ENCODE measurements around the gene SERPINA6.
"Not testable (repeated sequence)": the region's sequence is repeated elsewhere in the genome, so short reads cannot be mapped to it uniquely, and the experiment has no call there.

Gene SERPINA6, protein sequence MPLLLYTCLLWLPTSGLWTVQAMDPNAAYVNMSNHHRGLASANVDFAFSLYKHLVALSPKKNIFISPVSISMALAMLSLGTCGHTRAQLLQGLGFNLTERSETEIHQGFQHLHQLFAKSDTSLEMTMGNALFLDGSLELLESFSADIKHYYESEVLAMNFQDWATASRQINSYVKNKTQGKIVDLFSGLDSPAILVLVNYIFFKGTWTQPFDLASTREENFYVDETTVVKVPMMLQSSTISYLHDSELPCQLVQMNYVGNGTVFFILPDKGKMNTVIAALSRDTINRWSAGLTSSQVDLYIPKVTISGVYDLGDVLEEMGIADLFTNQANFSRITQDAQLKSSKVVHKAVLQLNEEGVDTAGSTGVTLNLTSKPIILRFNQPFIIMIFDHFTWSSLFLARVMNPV

GRCh38 chr14:94322648-94323570 lies at the start of gene SERPINA6:
TSS of gene SERPINA6 (minus strand) at chr14:94323336. CDS start at chr14:94314648, 8,688 bp downstream.
- H3K4me3 ChIP-seq (ENCODE audit: low read length): no peak within 1 kb of the TSS
- TF ChIP-seq CTCF (conservative IDR thresholded peaks at IDR 0.05; ENCODE audit: low read length): no peak
- DNase-seq (ENCODE audit: low read depth): no peak

DNA sequence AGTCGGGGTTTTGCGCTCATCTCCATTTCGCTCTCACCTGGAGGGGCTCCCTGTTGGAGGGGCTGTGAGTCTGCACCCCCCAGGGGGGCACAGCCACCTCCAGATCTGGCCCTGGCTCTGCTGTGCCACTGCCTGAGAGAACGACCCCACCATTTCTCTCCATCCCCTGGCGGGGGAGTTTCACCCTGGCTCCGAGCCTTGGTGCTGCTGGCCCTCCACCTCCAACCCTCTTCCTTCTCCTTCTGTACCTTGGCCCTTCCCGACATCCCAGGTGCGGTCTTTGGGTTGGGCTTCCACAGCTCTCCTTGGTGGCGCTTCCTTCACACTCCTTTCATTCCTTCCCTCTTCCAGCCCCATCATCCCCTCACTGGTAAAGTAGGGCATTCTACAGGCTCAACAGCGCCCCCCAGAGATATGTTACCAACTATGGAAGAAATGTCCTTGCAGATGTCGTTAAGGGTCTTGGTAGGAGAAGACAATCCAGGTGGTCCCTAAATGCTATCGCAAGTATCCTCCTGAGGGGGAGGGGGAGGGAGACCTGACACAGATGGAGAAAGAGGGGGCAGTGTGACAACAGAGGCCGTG lies 49.0 kb upstream of the SERPINA6 start:
- no peak for DNase-seq (ENCODE audit: low read depth)
- peak; percentile 5; the same call in 1 of the 2 replicates for TF ChIP-seq CTCF (conservative IDR thresholded peaks at IDR 0.05; ENCODE audit: low read length)
- no peak overlapping the region for H3K4me3 ChIP-seq (ENCODE audit: low read length)

DNA sequence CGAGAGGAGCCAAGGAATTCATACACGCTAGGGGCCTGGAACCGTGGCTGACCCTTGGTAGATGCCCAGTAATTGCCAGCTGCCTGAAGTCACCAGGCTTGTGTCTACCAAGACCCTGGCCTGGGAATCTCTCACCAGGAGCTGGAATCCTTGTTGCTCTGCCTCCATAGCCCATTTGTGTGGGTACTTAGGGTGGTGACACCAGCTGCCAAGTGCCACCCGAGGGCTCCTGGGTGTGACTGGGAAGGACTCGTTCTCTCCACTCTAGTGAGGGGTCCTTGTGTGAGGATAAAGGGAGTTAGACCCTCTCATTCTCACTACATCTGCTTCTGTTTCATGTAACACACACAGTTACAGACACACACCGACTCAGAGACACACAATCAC lies 47.4 kb upstream of the SERPINA6 start:
- TF ChIP-seq CTCF (conservative IDR thresholded peaks at IDR 0.05; ENCODE audit: low read length): no peak
- H3K4me3 ChIP-seq (ENCODE audit: low read length): no peak overlapping the region
- no peak for DNase-seq (ENCODE audit: low read depth)

GRCh38 chr14:94369766-94370523 lies 46.8 kb upstream of the SERPINA6 start:
- not testable (repeated sequence) for DNase-seq (ENCODE audit: low read depth); H3K4me3 ChIP-seq (ENCODE audit: low read length)

GRCh38 chr14:94368956-94369355 lies 45.8 kb upstream of the SERPINA6 start:
- no peak overlapping the region for H3K4me3 ChIP-seq (ENCODE audit: low read length)
- no peak for TF ChIP-seq CTCF (conservative IDR thresholded peaks at IDR 0.05; ENCODE audit: low read length)
- no peak for DNase-seq (ENCODE audit: low read depth)

- no peak for DNase-seq (ENCODE audit: low read depth)
- no peak overlapping the region for H3K4me3 ChIP-seq (ENCODE audit: low read length)
- no peak for TF ChIP-seq CTCF (conservative IDR thresholded peaks at IDR 0.05; ENCODE audit: low read length)
Observed at GRCh38 chr14:94368243-94368590, 45.1 kb upstream of the SERPINA6 start.

Measured in AG10803 (cell line).